Esophagus squamous epithelium (tissue), 4 donors: Measurements from ENCODE around the gene GALNT6.

Experiments
- CTCF ChIP-seq, 6 experiments: fragments of 450-650 bp in 4 of 6; fragments of 200-600 bp in 2 of 6; sonication (generic) in 2 of 6; IDR thresholded peaks; one replicate each; pipeline ENCODE4 v1.5.1; 2016 to 2019; ENCODE audit warnings: antibody characterized with exemption in 6 of 6, mild to moderate bottlenecking in 4 of 6, moderate library complexity in 4 of 6
- POLR2A ChIP-seq, 4 donors: fragments of 450-650 bp; IDR thresholded peaks; one replicate each; pipeline ENCODE4 v1.6.1; 2017; ENCODE audit warnings: antibody characterized with exemption in 4 of 4, mild to moderate bottlenecking in 4 of 4, moderate library complexity in 3 of 4

GRCh38 chr12:51392556-51393237 is 1.5 kb upstream of the GALNT6 start:
- TF ChIP-seq POLR2A (IDR thresholded peaks at IDR 0.05) = no peak
- TF ChIP-seq CTCF (IDR thresholded peaks at IDR 0.05) = peak in 1 of 6 experiments; percentile 18
